Measurements from ENCODE around the gene NFIA.

- TF ChIP-seq CTCF (conservative IDR thresholded peaks at IDR 0.05; ENCODE audit: low read depth, low read length) (no peak), EZH2 (IDR thresholded peaks at IDR 0.05; ENCODE audit: borderline replicate concordance, low read depth, low read length, poor library complexity, severe bottlenecking) (no peak)
These were observed 364.2 kb downstream of the NFIA start for GRCh38 chr1:61446531-61446991.
